KMS-11 (cell line): ENCODE data around the gene CABP2.

Source experiments
- H2AFZ ChIP-seq: fragments of 200-600 bp; sonication (generic); 2 replicates; pipeline ENCODE4 v1.6.1; 2016; ENCODE audit warnings: antibody characterized with exemption, mixed run types, low read depth
- H3K27ac ChIP-seq: fragments of 200-600 bp; sonication (generic); 2 replicates; pipeline ENCODE4 v1.6.1; 2016; ENCODE audit warnings: mild to moderate bottlenecking, mixed run types
- H3K27me3 ChIP-seq: fragments of 200-600 bp; sonication (generic); 2 replicates; pipeline ENCODE4 v1.6.1; 2017; ENCODE audit warnings: mild to moderate bottlenecking, low read depth, mixed run types, moderate library complexity; ENCODE audit not compliant: insufficient read depth
- H3K36me3 ChIP-seq: fragments of 200-600 bp; sonication (generic); 2 replicates; pipeline ENCODE4 v1.6.1; 2017; ENCODE audit warnings: mild to moderate bottlenecking, mixed run types; ENCODE audit not compliant: insufficient read depth
- H3K4me1 ChIP-seq: fragments of 200-600 bp; sonication (generic); 2 replicates; pipeline ENCODE4 v1.6.1; 2016; ENCODE audit warnings: mild to moderate bottlenecking, low read depth, mixed run types; ENCODE audit not compliant: poor library complexity, severe bottlenecking
- H3K4me2 ChIP-seq: fragments of 200-600 bp; sonication (generic); 2 replicates; pipeline ENCODE4 v1.7.0; 2016; ENCODE audit warnings: mild to moderate bottlenecking, mixed run types
- H3K4me3 ChIP-seq: fragments of 200-600 bp; sonication (generic); IDR thresholded peaks from 2 replicates; pipeline ENCODE4 v1.6.1; 2017; ENCODE audit warnings: low read depth, low read length, mixed read lengths; ENCODE audit not compliant: insufficient read depth
- H3K79me2 ChIP-seq: fragments of 200-600 bp; sonication (generic); 2 replicates; pipeline ENCODE4 v1.6.1; 2016; ENCODE audit warnings: low read depth, mixed run types; ENCODE audit not compliant: insufficient read depth
- H3K9ac ChIP-seq: fragments of 200-600 bp; sonication (generic); 2 replicates; pipeline ENCODE4 v1.6.1; 2016; ENCODE audit warnings: mild to moderate bottlenecking, mixed run types
- H4K20me1 ChIP-seq: fragments of 200-600 bp; sonication (generic); 2 replicates; pipeline ENCODE4 v1.6.1; 2016; ENCODE audit warnings: mild to moderate bottlenecking, mixed run types; ENCODE audit not compliant: insufficient read depth
- TF ChIP-seq, protein P1 (sequence below): fragments of 200-600 bp; sonication (generic); conservative IDR thresholded peaks from 2 replicates; pipeline ENCODE4 v1.6.1; 2017; ENCODE audit warnings: low read depth, mild to moderate bottlenecking, antibody characterized with exemption, low read length, moderate library complexity, mixed read lengths

Gene CABP2

DNA sequence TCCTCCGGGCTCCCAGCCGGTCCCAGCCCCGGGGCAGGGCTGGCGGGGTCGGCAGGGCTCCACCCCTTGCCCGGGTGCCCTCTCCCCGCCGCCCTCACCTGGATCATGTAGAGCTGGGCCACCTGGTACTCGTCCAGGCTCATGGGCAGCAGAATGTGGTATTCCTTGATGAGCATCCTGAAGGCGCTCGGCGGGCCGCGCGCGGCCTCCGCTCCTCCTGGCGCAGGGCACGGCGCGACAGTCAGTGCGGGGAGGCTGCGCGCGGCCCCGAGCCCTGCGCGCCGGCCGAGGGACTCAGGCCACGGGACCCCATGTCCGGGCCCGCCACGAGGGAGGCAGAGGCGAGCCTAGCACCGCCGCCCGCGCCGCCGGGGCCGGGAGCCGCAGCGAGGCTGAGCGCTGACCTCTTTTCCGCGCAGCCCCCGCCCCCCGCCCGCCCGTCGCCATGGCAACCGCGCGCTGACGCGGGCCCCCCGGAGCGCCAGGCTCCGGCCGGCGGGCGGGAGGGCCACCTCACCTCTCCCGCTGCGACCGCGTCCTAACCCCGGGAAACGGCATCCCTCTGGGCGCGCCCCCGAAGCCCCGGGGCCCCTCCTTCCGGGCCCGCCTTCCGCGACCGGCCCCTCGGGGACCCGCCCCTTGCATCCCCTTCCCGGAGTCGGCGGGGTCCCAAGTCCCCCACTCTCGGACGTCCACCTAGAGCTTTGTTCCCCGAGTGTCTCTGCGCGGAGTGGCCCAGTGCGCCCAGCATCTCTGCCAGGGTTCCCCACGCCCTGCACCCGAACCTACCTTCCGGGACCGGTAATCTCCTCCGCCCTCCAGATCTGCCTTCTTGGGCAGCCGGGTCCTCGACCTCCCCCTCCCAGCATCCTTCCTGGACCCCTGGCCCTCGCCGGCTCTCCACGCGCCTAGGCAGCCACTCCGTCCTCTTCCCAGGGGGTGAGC, 19.0 kb downstream of the CABP2 start:
- Histone ChIP-seq H2AFZ (peak overlapping the region; percentile 61), H3K27ac (no peak overlapping the region), H4K20me1 (no peaks in the 10 kb centered on the region), H3K36me3 (no peaks in the 10 kb centered on the region), H3K4me3 (no peak overlapping the region), H3K79me2 (peaks cover 7% of the 10 kb centered on the region; the same call in 1 of the 2 replicates), H3K9ac (peak overlapping the region; percentile 34; the same call in 1 of the 2 replicates), H3K4me1 (peaks cover 30% of the 10 kb centered on the region), H3K4me2 (peak overlapping the region; percentile 98), H3K27me3 (no peaks in the 10 kb centered on the region)
- TF ChIP-seq, protein P1, sequence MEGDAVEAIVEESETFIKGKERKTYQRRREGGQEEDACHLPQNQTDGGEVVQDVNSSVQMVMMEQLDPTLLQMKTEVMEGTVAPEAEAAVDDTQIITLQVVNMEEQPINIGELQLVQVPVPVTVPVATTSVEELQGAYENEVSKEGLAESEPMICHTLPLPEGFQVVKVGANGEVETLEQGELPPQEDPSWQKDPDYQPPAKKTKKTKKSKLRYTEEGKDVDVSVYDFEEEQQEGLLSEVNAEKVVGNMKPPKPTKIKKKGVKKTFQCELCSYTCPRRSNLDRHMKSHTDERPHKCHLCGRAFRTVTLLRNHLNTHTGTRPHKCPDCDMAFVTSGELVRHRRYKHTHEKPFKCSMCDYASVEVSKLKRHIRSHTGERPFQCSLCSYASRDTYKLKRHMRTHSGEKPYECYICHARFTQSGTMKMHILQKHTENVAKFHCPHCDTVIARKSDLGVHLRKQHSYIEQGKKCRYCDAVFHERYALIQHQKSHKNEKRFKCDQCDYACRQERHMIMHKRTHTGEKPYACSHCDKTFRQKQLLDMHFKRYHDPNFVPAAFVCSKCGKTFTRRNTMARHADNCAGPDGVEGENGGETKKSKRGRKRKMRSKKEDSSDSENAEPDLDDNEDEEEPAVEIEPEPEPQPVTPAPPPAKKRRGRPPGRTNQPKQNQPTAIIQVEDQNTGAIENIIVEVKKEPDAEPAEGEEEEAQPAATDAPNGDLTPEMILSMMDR, result no peak

DNA sequence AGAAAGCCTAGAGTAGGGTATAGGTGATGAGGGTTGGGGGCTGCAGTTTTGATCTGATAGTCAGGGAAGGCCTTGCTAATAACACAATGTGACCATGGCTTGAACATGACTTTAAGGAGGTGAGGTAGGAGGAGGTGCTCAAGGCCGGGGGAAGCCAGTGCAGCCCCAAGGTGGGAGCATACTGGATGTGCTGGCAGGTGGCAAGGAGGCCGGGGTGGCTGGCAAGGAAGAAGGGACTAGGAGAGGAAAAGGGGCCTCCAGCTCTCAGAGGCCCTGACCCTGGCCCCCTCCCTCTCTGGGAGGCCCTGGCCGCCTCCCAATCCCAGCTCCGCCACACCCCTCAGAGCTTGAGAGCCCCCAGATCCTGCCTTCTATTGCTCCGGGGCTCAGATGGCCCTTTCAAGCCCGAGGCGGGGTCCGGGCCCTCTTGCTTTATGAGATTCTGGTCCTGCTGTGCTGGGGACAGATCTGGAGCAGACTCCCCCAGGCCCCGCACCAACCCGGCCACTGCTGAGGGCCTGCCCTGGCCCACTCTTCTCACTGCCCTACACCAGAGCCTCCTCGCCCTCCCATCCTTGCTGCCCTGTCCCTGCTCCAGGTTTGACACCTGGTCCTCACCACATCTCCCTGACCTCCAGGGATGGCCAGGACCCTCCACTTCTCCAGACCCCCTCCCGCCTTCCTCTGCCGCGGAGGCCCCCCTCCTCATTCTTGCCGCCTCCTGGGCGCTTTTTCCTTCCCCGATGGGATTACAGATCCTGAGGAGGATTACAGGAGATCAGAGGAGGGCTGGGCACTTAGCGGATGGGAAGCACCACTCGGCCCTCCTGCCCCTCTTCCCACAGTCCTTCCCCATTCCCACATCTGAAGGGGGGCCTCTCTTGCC, 19.9 kb downstream of the CABP2 start:
- Histone ChIP-seq H3K27me3 (no peaks in the 10 kb centered on the region), H3K36me3 (no peaks in the 10 kb centered on the region), H3K9ac (no peak overlapping the region), H3K27ac (no peak overlapping the region), H3K79me2 (peaks cover 7% of the 10 kb centered on the region; the same call in 1 of the 2 replicates), H3K4me3 (no peak overlapping the region), H3K4me2 (peak overlapping the region; percentile 29; the same call in 1 of the 2 replicates), H4K20me1 (no peaks in the 10 kb centered on the region), H2AFZ (no peak overlapping the region), H3K4me1 (peaks cover 26% of the 10 kb centered on the region)
- TF ChIP-seq, protein P1, result no peak

DNA sequence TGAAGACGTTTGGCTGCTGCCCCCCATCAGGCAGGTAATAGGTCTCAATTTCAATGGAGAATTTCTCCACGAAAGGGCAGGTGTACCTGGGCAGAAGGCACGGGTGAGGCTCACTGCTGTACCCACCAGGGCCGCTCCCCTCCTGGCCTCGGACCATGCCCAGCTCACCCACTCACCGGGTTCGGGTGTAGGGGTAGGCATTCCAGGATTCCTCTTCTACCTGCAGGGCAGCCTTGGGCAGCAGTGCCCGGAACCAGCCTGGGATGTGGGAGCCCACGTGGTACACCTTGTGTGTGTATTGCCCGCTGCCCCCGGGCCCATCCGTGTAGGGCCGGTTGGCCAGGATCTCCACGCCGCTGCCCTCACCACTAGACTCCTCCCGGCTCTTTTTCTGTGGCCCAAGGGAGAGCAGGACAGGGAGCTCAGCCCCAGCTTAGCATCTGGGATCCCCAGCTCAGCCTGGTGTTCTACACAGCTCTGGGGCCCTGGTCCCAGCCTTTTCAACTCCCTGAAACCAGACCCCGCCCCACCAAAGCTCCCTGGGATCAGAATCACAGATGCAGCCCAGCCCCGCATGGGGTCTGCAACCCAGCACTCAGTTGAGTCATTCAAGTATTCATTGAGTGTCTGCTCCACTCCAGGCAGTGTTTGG, 20.8 kb downstream of the CABP2 start:
- Histone ChIP-seq H3K27ac (no peak overlapping the region), H3K36me3 (no peaks in the 10 kb centered on the region), H3K4me2 (no peak overlapping the region), H3K79me2 (peaks cover 7% of the 10 kb centered on the region; the same call in 1 of the 2 replicates), H3K4me3 (no peak overlapping the region), H4K20me1 (no peaks in the 10 kb centered on the region), H3K9ac (no peak overlapping the region), H3K4me1 (peaks cover 26% of the 10 kb centered on the region), H2AFZ (no peak overlapping the region), H3K27me3 (no peaks in the 10 kb centered on the region)
- TF ChIP-seq, protein P1, result no peak

DNA sequence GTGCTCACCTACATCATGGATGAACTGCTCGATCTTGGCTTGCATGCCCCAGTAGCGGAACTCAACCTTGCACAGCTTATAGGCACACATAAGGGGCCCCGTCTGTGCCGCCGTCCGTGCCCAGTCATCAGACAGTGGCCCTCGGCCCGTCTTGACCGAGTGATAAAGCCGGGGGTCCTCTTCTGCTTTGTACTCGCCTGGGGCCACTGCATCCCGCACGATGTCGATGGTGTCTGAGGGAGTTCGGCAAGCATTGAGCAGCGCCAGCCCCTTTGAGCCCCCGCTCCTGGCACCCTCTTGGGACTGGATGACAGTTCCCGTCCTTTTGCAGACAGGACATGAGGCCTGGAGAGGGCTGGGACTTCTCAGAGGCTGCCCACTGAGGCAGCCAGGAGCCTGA, 21.4 kb downstream of the CABP2 start:
- Histone ChIP-seq H4K20me1 (no peaks in the 10 kb centered on the region), H3K9ac (no peak overlapping the region), H3K4me1 (peaks cover 21% of the 10 kb centered on the region), H3K27me3 (no peaks in the 10 kb centered on the region), H2AFZ (no peak overlapping the region), H3K36me3 (no peaks in the 10 kb centered on the region), H3K27ac (no peak overlapping the region), H3K79me2 (peaks cover 7% of the 10 kb centered on the region; the same call in 1 of the 2 replicates), H3K4me2 (no peak overlapping the region), H3K4me3 (no peak overlapping the region)
- TF ChIP-seq, protein P1, result no peak
